Keratinocyte (primary cell): ENCODE measurements around the gene RRAGD.

Experiments
- EZH2 ChIP-seq: IDR thresholded peaks from one replicate; pipeline ENCODE4 v1.6.1; 2012; ENCODE audit warnings: inconsistent platforms, mild to moderate bottlenecking, low read length, moderate library complexity
- TF ChIP-seq, protein P1 (sequence below), 3 experiments: IDR thresholded peaks in 1 of 3; conservative IDR thresholded peaks in 1 of 3; optimal IDR thresholded peaks in 1 of 3; 2 replicates in 2 of 3; 3 replicates in 1 of 3; pipeline versions ENCODE3 to v1.5.1; 2011; ENCODE audit warnings: low read length in 3 of 3, mild to moderate bottlenecking in 3 of 3, moderate library complexity in 2 of 3, control low read depth in 1 of 3, inconsistent platforms in 1 of 3; ENCODE audit not compliant: insufficient read depth in 2 of 3; ENCODE audit errors: extremely low read depth in 1 of 3

DNA sequence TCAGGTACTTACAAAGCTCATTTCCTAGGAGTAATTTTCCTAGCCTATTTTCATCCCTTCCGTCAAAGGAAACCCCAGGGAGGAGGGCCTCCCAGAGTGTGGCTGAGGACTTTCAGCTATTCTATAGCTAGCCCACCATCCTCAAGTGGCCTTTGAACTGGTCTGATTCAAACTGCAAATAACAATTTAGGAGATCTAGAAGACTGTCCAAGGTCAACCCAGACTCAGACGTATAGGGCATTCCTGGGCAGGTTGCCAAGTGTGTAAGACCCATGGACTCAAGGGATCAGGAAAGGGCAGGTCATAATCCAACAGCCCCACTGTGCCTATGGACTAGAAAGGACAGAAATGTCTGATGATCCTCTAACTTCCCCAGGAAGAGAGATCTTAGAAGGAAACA is 2.1 kb upstream of the RRAGD start:
- TF ChIP-seq, protein P1, sequence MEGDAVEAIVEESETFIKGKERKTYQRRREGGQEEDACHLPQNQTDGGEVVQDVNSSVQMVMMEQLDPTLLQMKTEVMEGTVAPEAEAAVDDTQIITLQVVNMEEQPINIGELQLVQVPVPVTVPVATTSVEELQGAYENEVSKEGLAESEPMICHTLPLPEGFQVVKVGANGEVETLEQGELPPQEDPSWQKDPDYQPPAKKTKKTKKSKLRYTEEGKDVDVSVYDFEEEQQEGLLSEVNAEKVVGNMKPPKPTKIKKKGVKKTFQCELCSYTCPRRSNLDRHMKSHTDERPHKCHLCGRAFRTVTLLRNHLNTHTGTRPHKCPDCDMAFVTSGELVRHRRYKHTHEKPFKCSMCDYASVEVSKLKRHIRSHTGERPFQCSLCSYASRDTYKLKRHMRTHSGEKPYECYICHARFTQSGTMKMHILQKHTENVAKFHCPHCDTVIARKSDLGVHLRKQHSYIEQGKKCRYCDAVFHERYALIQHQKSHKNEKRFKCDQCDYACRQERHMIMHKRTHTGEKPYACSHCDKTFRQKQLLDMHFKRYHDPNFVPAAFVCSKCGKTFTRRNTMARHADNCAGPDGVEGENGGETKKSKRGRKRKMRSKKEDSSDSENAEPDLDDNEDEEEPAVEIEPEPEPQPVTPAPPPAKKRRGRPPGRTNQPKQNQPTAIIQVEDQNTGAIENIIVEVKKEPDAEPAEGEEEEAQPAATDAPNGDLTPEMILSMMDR (optimal IDR thresholded peaks at IDR 0.05 in 1 of 3, IDR thresholded peaks at IDR 0.05 in 1 of 3, conservative IDR thresholded peaks at IDR 0.05 in 1 of 3; ENCODE audit: extremely low read depth in 1 of 3, insufficient read depth in 2 of 3, low read length in 3 of 3) = no peak
- TF ChIP-seq EZH2 = no peak
